ENCODE measurements around the gene EHMT2.

GRCh38 chr6:31928672-31928939, 31.1 kb upstream of the EHMT2 start:
- TF ChIP-seq, protein P1, sequence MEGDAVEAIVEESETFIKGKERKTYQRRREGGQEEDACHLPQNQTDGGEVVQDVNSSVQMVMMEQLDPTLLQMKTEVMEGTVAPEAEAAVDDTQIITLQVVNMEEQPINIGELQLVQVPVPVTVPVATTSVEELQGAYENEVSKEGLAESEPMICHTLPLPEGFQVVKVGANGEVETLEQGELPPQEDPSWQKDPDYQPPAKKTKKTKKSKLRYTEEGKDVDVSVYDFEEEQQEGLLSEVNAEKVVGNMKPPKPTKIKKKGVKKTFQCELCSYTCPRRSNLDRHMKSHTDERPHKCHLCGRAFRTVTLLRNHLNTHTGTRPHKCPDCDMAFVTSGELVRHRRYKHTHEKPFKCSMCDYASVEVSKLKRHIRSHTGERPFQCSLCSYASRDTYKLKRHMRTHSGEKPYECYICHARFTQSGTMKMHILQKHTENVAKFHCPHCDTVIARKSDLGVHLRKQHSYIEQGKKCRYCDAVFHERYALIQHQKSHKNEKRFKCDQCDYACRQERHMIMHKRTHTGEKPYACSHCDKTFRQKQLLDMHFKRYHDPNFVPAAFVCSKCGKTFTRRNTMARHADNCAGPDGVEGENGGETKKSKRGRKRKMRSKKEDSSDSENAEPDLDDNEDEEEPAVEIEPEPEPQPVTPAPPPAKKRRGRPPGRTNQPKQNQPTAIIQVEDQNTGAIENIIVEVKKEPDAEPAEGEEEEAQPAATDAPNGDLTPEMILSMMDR (optimal IDR thresholded peaks at IDR 0.05 in 1 of 3, IDR thresholded peaks at IDR 0.05 in 1 of 3, conservative IDR thresholded peaks at IDR 0.05 in 1 of 3; ENCODE audit: extremely low read depth in 1 of 3, insufficient read depth in 2 of 3, low read length in 3 of 3) = no peak
- TF ChIP-seq EZH2 (IDR thresholded peaks at IDR 0.05; ENCODE audit: low read length) = no peak
